ENCODE measurements around the gene KIFBP. TPM values are rescaled to one million over a fixed set of nuclear protein-coding genes. Genes with fewer than 3 reads are reported as not detected.

The KIFBP gene
- total RNA-seq, 2 donors from 2014 or later: 16.3 to 17.5 TPM

- no peaks in the 10 kb centered on the region for H3K36me3 Mint-ChIP-seq (ENCODE audit: insufficient read depth in 2 of 2)
- ATAC-seq (replicated peaks in 1 of 2) (no peak), DNase-seq (no peak)
- H3K27me3 Mint-ChIP-seq (ENCODE audit: low read depth): no peaks in the 10 kb centered on the region
- no peaks in the 10 kb centered on the region for H3K9me3 Mint-ChIP-seq
- H3K27ac Mint-ChIP-seq: no peak overlapping the region
- H3K4me3 Mint-ChIP-seq: no peak overlapping the region
- peaks cover 69% of the 10 kb centered on the region for H3K4me1 Mint-ChIP-seq (ENCODE audit: low read depth)
These were observed 71.7 kb downstream of the KIFBP start for GRCh38 chr10:69060127-69060798.

GRCh38 chr10:69061305-69062161 is 72.9 kb downstream of the KIFBP start:
- peaks cover 69% of the 10 kb centered on the region for H3K4me1 Mint-ChIP-seq (ENCODE audit: low read depth)
- H3K36me3 Mint-ChIP-seq (ENCODE audit: insufficient read depth in 2 of 2): peaks cover 3 to 4% of the 10 kb centered on the region in 2 donors
- peak overlapping the region; percentile 54 for H3K27ac Mint-ChIP-seq
- peak overlapping the region; percentile 78 to 82 for H3K4me3 Mint-ChIP-seq
- no peaks in the 10 kb centered on the region for H3K27me3 Mint-ChIP-seq (ENCODE audit: low read depth)
- peaks cover 0 to 3% of the 10 kb centered on the region in 2 donors for H3K9me3 Mint-ChIP-seq
- DNase-seq (peak; percentile 34 to 45), ATAC-seq (replicated peaks in 1 of 2) (peak; percentile 31 to 47)

- no peaks in the 10 kb centered on the region for H3K27me3 Mint-ChIP-seq (ENCODE audit: low read depth)
- H3K4me1 Mint-ChIP-seq (ENCODE audit: low read depth): peaks cover 64% of the 10 kb centered on the region
- no peak overlapping the region for H3K27ac Mint-ChIP-seq
- ATAC-seq (replicated peaks in 1 of 2) (no peak), DNase-seq (no peak)
- H3K36me3 Mint-ChIP-seq (ENCODE audit: insufficient read depth in 2 of 2): peaks cover 3 to 4% of the 10 kb centered on the region in 2 donors
- peaks cover 0 to 3% of the 10 kb centered on the region in 2 donors for H3K9me3 Mint-ChIP-seq
- peak overlapping the region in 1 of 2 donors; percentile 2 for H3K4me3 Mint-ChIP-seq
These were observed 74.3 kb downstream of the KIFBP start for GRCh38 chr10:69062901-69063300.

- ATAC-seq (replicated peaks in 1 of 2) (no peak), DNase-seq (no peak)
- peaks cover 58% of the 10 kb centered on the region for H3K4me1 Mint-ChIP-seq (ENCODE audit: low read depth)
- peaks cover 3 to 4% of the 10 kb centered on the region in 2 donors for H3K36me3 Mint-ChIP-seq (ENCODE audit: insufficient read depth in 2 of 2)
- H3K27ac Mint-ChIP-seq: no peak overlapping the region
- H3K9me3 Mint-ChIP-seq: peaks cover 0 to 3% of the 10 kb centered on the region in 2 donors
- H3K4me3 Mint-ChIP-seq: peak overlapping the region; percentile 79 to 80
- no peaks in the 10 kb centered on the region for H3K27me3 Mint-ChIP-seq (ENCODE audit: low read depth)
These were observed 76.2 kb downstream of the KIFBP start for GRCh38 chr10:69064762-69065328.

- ATAC-seq (replicated peaks in 1 of 2): peak; percentile 88 to 91
- Mint-ChIP-seq H3K27me3 (ENCODE audit: low read depth) (no peaks in the 10 kb centered on the region), H3K4me3 (peak overlapping the region; percentile 79 to 80), H3K4me1 (ENCODE audit: low read depth) (peaks cover 58% of the 10 kb centered on the region), H3K9me3 (peaks cover 0 to 3% of the 10 kb centered on the region in 2 donors), H3K27ac (peak overlapping the region; percentile 93), H3K36me3 (ENCODE audit: insufficient read depth in 2 of 2) (peaks cover 3 to 4% of the 10 kb centered on the region in 2 donors)
- DNase-seq: peak; percentile 55 to 63
These were observed 77.1 kb downstream of the KIFBP start for GRCh38 chr10:69065406-69066361.

Other genes with a start within 250 kb of the KIFBP start
- under 1 TPM; 0.19 to 0.41 TPM for gene STOX1, start 161.3 kb upstream of the KIFBP start, total RNA-seq
- 10 to 100 TPM; 61.8 to 62.8 TPM for gene DDX50, start 87.5 kb upstream of the KIFBP start, total RNA-seq
- 100 to 1,000 TPM; 138 to 148 TPM for gene DDX21, start 32.6 kb upstream of the KIFBP start, total RNA-seq
- 100 to 1,000 TPM; 439 to 902 TPM for gene SRGN, start 99.3 kb downstream of the KIFBP start, total RNA-seq
- 10 to 100 TPM; 39.0 to 39.1 TPM for gene VPS26A, start 135.4 kb downstream of the KIFBP start, total RNA-seq
- 10 to 100 TPM; 65.2 to 67.5 TPM for gene SUPV3L1, start 191.4 kb downstream of the KIFBP start, total RNA-seq
- gene HKDC1, start 231.5 kb downstream of the KIFBP start, total RNA-seq: 1 to 10 TPM in 1 of 2 donors, under 1 TPM in 1; 0.62 to 1.6 TPM

Data from activated T-cell treated with anti-CD3 and anti-CD28 coated beads, Interleukin-2, amount 50 U/mL, for 72 hours (primary cell).